Measurements from ENCODE around the gene KIF4B. TPM values are rescaled to one million over a fixed set of nuclear protein-coding genes. Genes with fewer than 3 reads are reported as not detected.

KIF4B gene
- total RNA-seq, 2 donors from 2014 or later = not detected

- Histone ChIP-seq H3K4me3 (no peak overlapping the region), H3K27me3 (no peaks in the 10 kb centered on the region), H3K27ac (no peak overlapping the region), H3K4me1 (no peaks in the 10 kb centered on the region), H3K9me3 (no peaks in the 10 kb centered on the region), H3K36me3 (no peaks in the 10 kb centered on the region)
- TF ChIP-seq CTCF (IDR thresholded peaks at IDR 0.05) = no peak
- no peak for DNase-seq (ENCODE audit: low spot score)
These were observed 1.7 kb downstream of the KIF4B start for GRCh38 chr5:155015239-155015638.

GRCh38 chr5:155017610-155018009, 4.1 kb downstream of the KIF4B start:
- H3K4me3 ChIP-seq = no peak overlapping the region
- H3K4me1 ChIP-seq = no peaks in the 10 kb centered on the region
- DNase-seq (ENCODE audit: low spot score) = no peak
- no peak for TF ChIP-seq CTCF (IDR thresholded peaks at IDR 0.05)
- no peaks in the 10 kb centered on the region for H3K27me3 ChIP-seq
- no peaks in the 10 kb centered on the region for H3K36me3 ChIP-seq
- H3K9me3 ChIP-seq = no peaks in the 10 kb centered on the region
- no peak overlapping the region for H3K27ac ChIP-seq

GRCh38 chr5:155019601-155020226, 6.2 kb downstream of the KIF4B start:
- no peaks in the 10 kb centered on the region for H3K36me3 ChIP-seq
- no peak for TF ChIP-seq CTCF (IDR thresholded peaks at IDR 0.05)
- no peaks in the 10 kb centered on the region for H3K27me3 ChIP-seq
- H3K27ac ChIP-seq = no peak overlapping the region
- no peaks in the 10 kb centered on the region for H3K9me3 ChIP-seq
- no peak overlapping the region for H3K4me3 ChIP-seq
- no peaks in the 10 kb centered on the region for H3K4me1 ChIP-seq
- DNase-seq (ENCODE audit: low spot score) = no peak

GRCh38 chr5:155021842-155022241, 8.3 kb downstream of the KIF4B start:
- H3K9me3 ChIP-seq = no peaks in the 10 kb centered on the region
- TF ChIP-seq CTCF (IDR thresholded peaks at IDR 0.05) = no peak
- no peak overlapping the region for H3K4me3 ChIP-seq
- H3K27me3 ChIP-seq = no peaks in the 10 kb centered on the region
- DNase-seq (ENCODE audit: low spot score) = no peak
- H3K27ac ChIP-seq = no peak overlapping the region
- no peaks in the 10 kb centered on the region for H3K4me1 ChIP-seq
- H3K36me3 ChIP-seq = no peaks in the 10 kb centered on the region

- Histone ChIP-seq H3K27me3 (no peaks in the 10 kb centered on the region), H3K36me3 (no peaks in the 10 kb centered on the region), H3K9me3 (peaks cover 0 to 7% of the 10 kb centered on the region in 2 donors), H3K4me3 (no peak overlapping the region), H3K27ac (no peak overlapping the region), H3K4me1 (no peaks in the 10 kb centered on the region)
- no peak for DNase-seq (ENCODE audit: low spot score)
- TF ChIP-seq CTCF (IDR thresholded peaks at IDR 0.05) = no peak
These were observed 9.8 kb downstream of the KIF4B start for GRCh38 chr5:155023320-155023719.

GRCh38 chr5:155024015-155024414, 10.5 kb downstream of the KIF4B start:
- Histone ChIP-seq H3K36me3 (no peaks in the 10 kb centered on the region), H3K4me1 (no peaks in the 10 kb centered on the region), H3K27ac (no peak overlapping the region), H3K9me3 (peaks cover 0 to 14% of the 10 kb centered on the region in 2 donors), H3K4me3 (no peak overlapping the region), H3K27me3 (no peaks in the 10 kb centered on the region)
- no peak for TF ChIP-seq CTCF (IDR thresholded peaks at IDR 0.05)
- DNase-seq (ENCODE audit: low spot score) = no peak

Data from right atrium auricular region (tissue), 2 donors.